GM13976 (cell line): ENCODE measurements around the gene C1QTNF1.

Experiments used
- DNase-seq: peaks from one replicate; pipeline ENCODE4 v3.0.0; 2012; ENCODE audit warnings: low spot score
- CTCF ChIP-seq: IDR thresholded peaks from 2 replicates; pipeline ENCODE4 v1.5.1; 2012; ENCODE audit warnings: borderline replicate concordance, mild to moderate bottlenecking; ENCODE audit not compliant: insufficient read depth; ENCODE audit errors: extremely low read depth, missing control alignments, control extremely low read depth
- in situ Hi-C: fragments of 300-500 bp; cut with MboI; formaldehyde crosslinking; loops from one replicate; pipeline ENCODE4 v1.12.0; 2022; ENCODE audit warnings: low sequenced_read_pairs, mixed read lengths, inconsistent platforms; ENCODE audit not compliant: unreplicated experiment

Gene C1QTNF1

GRCh38 chr17:79091226-79091670, 67.3 kb downstream of the C1QTNF1 start:
- in situ Hi-C loops, result no loop called here
- no peak for TF ChIP-seq CTCF
- DNase-seq, result no peak

- DNase-seq, result no peak
- in situ Hi-C loops, result no loop called here
- TF ChIP-seq CTCF, result no peak
Observed at GRCh38 chr17:79092567-79092966, 68.6 kb downstream of the C1QTNF1 start.

- no peak for DNase-seq
- TF ChIP-seq CTCF, result no peak
- in situ Hi-C loops, result no loop called here
Observed at GRCh38 chr17:79093270-79093669, 69.3 kb downstream of the C1QTNF1 start.

GRCh38 chr17:79094261-79094660, 70.3 kb downstream of the C1QTNF1 start:
- DNase-seq, result no peak
- in situ Hi-C loops, result no loop called here
- TF ChIP-seq CTCF, result no peak

GRCh38 chr17:79095345-79096055, 71.5 kb downstream of the C1QTNF1 start:
- in situ Hi-C loops, result no loop called here
- DNase-seq, result no peak
- TF ChIP-seq CTCF, result no peak

- no peak for TF ChIP-seq CTCF
- in situ Hi-C loops, result no loop called here
- no peak for DNase-seq
Observed at GRCh38 chr17:79096477-79096876, 72.5 kb downstream of the C1QTNF1 start.
